K562 (cell line): ENCODE measurements around the gene PSMC6. TPM values are rescaled to one million over a fixed set of nuclear protein-coding genes. Genes with fewer than 3 reads are reported as not detected.

ENCODE experiments used
- ATF1 ChIP-seq, 2 experiments: fragments of 450-650 bp in 1 of 2; IDR thresholded peaks; 2 replicates each; pipeline ENCODE4 v1.6.1; 2016; ENCODE audit warnings: missing compliant biosample characterization in 1 of 2, missing genetic modification characterization in 1 of 2
- FOXJ2 ChIP-seq: fragments of 200-800 bp; sonication (Bioruptor generic); IDR thresholded peaks from 2 replicates; pipeline ENCODE4 v1.6.1; 2016; ENCODE audit warnings: missing genetic modification characterization, missing compliant biosample characterization
- FOXJ3 ChIP-seq: sonication (generic); formaldehyde crosslinking; IDR thresholded peaks from 2 replicates; pipeline ENCODE4 v1.4.0; 2020; ENCODE audit warnings: mild to moderate bottlenecking, missing genetic modification reagents
- HDAC8 ChIP-seq: fragments of 450-650 bp; IDR thresholded peaks from 2 replicates; pipeline ENCODE4 v1.6.1; 2016; ENCODE audit warnings: mild to moderate bottlenecking, missing genetic modification characterization, moderate library complexity, missing compliant biosample characterization
- ILK ChIP-seq: fragments of 450-650 bp; IDR thresholded peaks from 2 replicates; pipeline ENCODE4 v1.6.1; 2016; ENCODE audit warnings: missing genetic modification characterization, low read depth, mild to moderate bottlenecking, missing compliant biosample characterization, moderate library complexity, borderline replicate concordance
- IRF1 ChIP-seq: sonication (generic); formaldehyde crosslinking; IDR thresholded peaks from 2 replicates; pipeline ENCODE4 v1.8.0; 2022; ENCODE audit warnings: missing genetic modification reagents, mild to moderate bottlenecking, borderline replicate concordance
- KDM2B ChIP-seq: fragments of 250-450 bp; sonication (Bioruptor Pico); IDR thresholded peaks from 2 replicates; pipeline ENCODE4 v1.8.0; 2021; ENCODE audit warnings: mild to moderate bottlenecking, moderate library complexity
- MBD2 ChIP-seq: sonication (generic); IDR thresholded peaks from 2 replicates; pipeline ENCODE4 v1.6.1; 2016; ENCODE audit warnings: low read depth, borderline replicate concordance
- MLX ChIP-seq, 2 experiments: fragments of 450-650 bp in 1 of 2; sonication (generic) in 1 of 2; formaldehyde crosslinking; conservative IDR thresholded peaks; 2 replicates each; pipeline versions ENCODE4 v1.4.0 to v1.8.1; 2020 to 2022; ENCODE audit warnings: mild to moderate bottlenecking in 1 of 2, missing genetic modification reagents in 1 of 2
- NR2C2 ChIP-seq, 2 experiments: fragments of 200-800 bp in 1 of 2; sonication (Bioruptor generic) in 1 of 2; sonication (generic) in 1 of 2; formaldehyde crosslinking in 1 of 2; IDR thresholded peaks; 2 replicates each; pipeline versions ENCODE4 v1.6.1 to v1.8.0; 2016 to 2022; ENCODE audit warnings: mild to moderate bottlenecking in 1 of 2, missing compliant biosample characterization in 1 of 2, missing genetic modification characterization in 1 of 2, missing genetic modification reagents in 1 of 2
- POLR2G ChIP-seq: fragments of 200-400 bp; formaldehyde crosslinking; IDR thresholded peaks from 2 replicates; pipeline ENCODE4 v1.6.1; 2017; ENCODE audit warnings: low read depth, mild to moderate bottlenecking, antibody characterized with exemption, low read length, moderate library complexity
- RCOR1 ChIP-seq, 2 experiments: IDR thresholded peaks; 2 replicates each; pipeline ENCODE4 v1.6.1; 2012; ENCODE audit warnings: low read depth in 2 of 2, low read length in 2 of 2, borderline replicate concordance in 1 of 2, improper control_type of control experiment in 1 of 2
- SMARCE1 ChIP-seq: fragments of 450-650 bp; IDR thresholded peaks from 2 replicates; pipeline ENCODE4 v1.7.1; 2016; ENCODE audit warnings: mild to moderate bottlenecking
- SP1 ChIP-seq: sonication (generic); formaldehyde crosslinking; IDR thresholded peaks from 2 replicates; pipeline ENCODE4 v1.8.1; 2022; ENCODE audit warnings: mild to moderate bottlenecking, missing genetic modification reagents
- SP2 ChIP-seq: IDR thresholded peaks from 2 replicates; pipeline ENCODE4 v1.6.1; 2011; ENCODE audit warnings: mild to moderate bottlenecking, low read depth, low read length, moderate library complexity; ENCODE audit not compliant: poor library complexity, severe bottlenecking; ENCODE audit errors: extremely low read depth
- TAF1 ChIP-seq: IDR thresholded peaks from 2 replicates; pipeline ENCODE4 v1.6.1; 2011; ENCODE audit warnings: mild to moderate bottlenecking, low read length, moderate library complexity; ENCODE audit not compliant: insufficient read depth, control insufficient read depth, severe bottlenecking; ENCODE audit errors: extremely low read depth
- TBP ChIP-seq: optimal IDR thresholded peaks from 2 replicates; pipeline ENCODE3; 2011; ENCODE audit warnings: low read depth, low read length, improper control_type of control experiment
- ZC3H4 ChIP-seq: sonication (generic); formaldehyde crosslinking; IDR thresholded peaks from 2 replicates; pipeline ENCODE4 v1.9.0; 2021; ENCODE audit warnings: missing genetic modification reagents, borderline replicate concordance
- polyA plus RNA-seq, 8 experiments: library from polyadenylated mRNA; depleted of rRNA in 4 of 8; stranded (reverse) in 5 of 8; unstranded in 3 of 8; fragments of >200 nt; fragmentation: Nextera tagmentation in 2 of 8; fragmentation: Illumina TruSeq in 1 of 8; extraction: Ambion mirVana in 2 of 8; extraction: Trizol in 1 of 8; gene quantifications; 2 replicates each; pipeline versions ENCODE4 v1.2.1 to v1.2.3, GENCODE V29; 2011 to 2014; ENCODE audit warnings: inconsistent platforms in 1 of 8, missing spikeins in 1 of 8
- total RNA-seq, 7 experiments: library from RNA; depleted of rRNA in 6 of 7; stranded (reverse); fragments of >200 nt in 6 of 7; fragmentation: Illumina TruSeq in 2 of 7; extraction: Trizol in 2 of 7; gene quantifications; 2 replicates each; pipeline versions ENCODE4 v1.2.1 to v1.2.3, GENCODE V29; 2011 to 2021; ENCODE audit warnings: low replicate concordance in 1 of 7
- TF ChIP-seq, protein P1 (sequence below): fragments of 450-650 bp; formaldehyde crosslinking; IDR thresholded peaks from 2 replicates; pipeline ENCODE4 v1.4.0; 2022; ENCODE audit warnings: missing genetic modification characterization
- TF ChIP-seq, protein P2 (sequence below): fragments of 150-350 bp; IDR thresholded peaks from 2 replicates; pipeline ENCODE4 v1.6.1; 2014; ENCODE audit warnings: low read depth, mild to moderate bottlenecking, low read length, borderline replicate concordance

PSMC6 gene
- total and polyA plus RNA-seq, 9 of the 15 experiments (the other 6 are each of a cell fraction or from before 2014, with no cell fraction given): 91.4 to 224 (median 182) TPM

GRCh38 chr14:52729925-52730708 lies 23.1 kb downstream of the PSMC6 start, which contains the start of gene STYX (continued):
- TF ChIP-seq TBP (peak; percentile 78), ILK (tag) (no peak), SP2 (no peak), ZC3H4 (CRISPR knock-in tag) (no peak), KDM2B (CRISPR knock-in tag) (no peak), IRF1 (CRISPR knock-in tag) (no peak), RCOR1 (IDR thresholded peaks at IDR 0.05; ENCODE audit: borderline replicate concordance in 1 of 2, low read depth in 2 of 2, low read length in 2 of 2) (no peak), TAF1 (peak; percentile 75), HDAC8 (no peak), FOXJ3 (CRISPR knock-in tag) (no peak), SMARCE1 (no peak), SP1 (CRISPR knock-in tag) (peak; percentile 78), POLR2G (peak; percentile 92), MBD2 (peak; percentile 23; the same call in 1 of the 2 replicates), NR2C2 (CRISPR knock-in tag; IDR thresholded peaks at IDR 0.05) (no peak), NR2C2 (tag; IDR thresholded peaks at IDR 0.05) (no peak), ATF1 (CRISPR knock-in tag; IDR thresholded peaks at IDR 0.05) (no peak), ATF1 (tag; IDR thresholded peaks at IDR 0.05) (peak; percentile 47), MLX (CRISPR knock-in tag; conservative IDR thresholded peaks at IDR 0.05) (no peak), FOXJ2 (tag) (no peak)
- TF ChIP-seq, protein P1, sequence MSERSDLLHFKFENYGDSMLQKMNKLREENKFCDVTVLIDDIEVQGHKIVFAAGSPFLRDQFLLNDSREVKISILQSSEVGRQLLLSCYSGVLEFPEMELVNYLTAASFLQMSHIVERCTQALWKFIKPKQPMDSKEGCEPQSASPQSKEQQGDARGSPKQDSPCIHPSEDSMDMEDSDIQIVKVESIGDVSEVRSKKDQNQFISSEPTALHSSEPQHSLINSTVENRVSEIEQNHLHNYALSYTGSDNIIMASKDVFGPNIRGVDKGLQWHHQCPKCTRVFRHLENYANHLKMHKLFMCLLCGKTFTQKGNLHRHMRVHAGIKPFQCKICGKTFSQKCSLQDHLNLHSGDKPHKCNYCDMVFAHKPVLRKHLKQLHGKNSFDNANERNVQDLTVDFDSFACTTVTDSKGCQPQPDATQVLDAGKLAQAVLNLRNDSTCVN (CRISPR knock-in tag): no peak
- TF ChIP-seq, protein P2, sequence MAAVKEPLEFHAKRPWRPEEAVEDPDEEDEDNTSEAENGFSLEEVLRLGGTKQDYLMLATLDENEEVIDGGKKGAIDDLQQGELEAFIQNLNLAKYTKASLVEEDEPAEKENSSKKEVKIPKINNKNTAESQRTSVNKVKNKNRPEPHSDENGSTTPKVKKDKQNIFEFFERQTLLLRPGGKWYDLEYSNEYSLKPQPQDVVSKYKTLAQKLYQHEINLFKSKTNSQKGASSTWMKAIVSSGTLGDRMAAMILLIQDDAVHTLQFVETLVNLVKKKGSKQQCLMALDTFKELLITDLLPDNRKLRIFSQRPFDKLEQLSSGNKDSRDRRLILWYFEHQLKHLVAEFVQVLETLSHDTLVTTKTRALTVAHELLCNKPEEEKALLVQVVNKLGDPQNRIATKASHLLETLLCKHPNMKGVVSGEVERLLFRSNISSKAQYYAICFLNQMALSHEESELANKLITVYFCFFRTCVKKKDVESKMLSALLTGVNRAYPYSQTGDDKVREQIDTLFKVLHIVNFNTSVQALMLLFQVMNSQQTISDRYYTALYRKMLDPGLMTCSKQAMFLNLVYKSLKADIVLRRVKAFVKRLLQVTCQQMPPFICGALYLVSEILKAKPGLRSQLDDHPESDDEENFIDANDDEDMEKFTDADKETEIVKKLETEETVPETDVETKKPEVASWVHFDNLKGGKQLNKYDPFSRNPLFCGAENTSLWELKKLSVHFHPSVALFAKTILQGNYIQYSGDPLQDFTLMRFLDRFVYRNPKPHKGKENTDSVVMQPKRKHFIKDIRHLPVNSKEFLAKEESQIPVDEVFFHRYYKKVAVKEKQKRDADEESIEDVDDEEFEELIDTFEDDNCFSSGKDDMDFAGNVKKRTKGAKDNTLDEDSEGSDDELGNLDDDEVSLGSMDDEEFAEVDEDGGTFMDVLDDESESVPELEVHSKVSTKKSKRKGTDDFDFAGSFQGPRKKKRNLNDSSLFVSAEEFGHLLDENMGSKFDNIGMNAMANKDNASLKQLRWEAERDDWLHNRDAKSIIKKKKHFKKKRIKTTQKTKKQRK: no peak
